Measurements from ENCODE around the gene SHQ1.

The SHQ1 gene

DNA sequence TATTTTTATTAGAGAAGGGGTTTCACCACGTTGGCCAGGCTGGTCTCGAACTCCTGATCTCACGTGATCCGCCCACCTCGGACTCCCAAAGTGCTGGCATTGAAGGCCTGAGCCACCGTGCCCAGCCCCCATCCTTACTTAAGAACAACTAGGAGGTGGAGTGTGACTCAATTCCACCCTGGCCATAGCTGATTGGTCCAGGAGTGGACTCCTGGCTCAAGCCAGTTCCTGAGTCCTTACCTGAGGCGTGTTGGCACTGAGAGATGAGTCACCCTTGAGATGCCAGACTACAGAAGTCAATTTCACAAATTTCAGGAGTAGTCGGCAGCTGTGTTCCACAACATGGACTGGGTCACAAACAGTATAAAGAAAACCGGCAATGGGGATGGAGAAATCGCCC lies 124.2 kb downstream of the SHQ1 start:
- H3F3A ChIP-seq (ENCODE audit: low read depth), result no peaks in the 10 kb centered on the region
- H3K36me3 ChIP-seq (ENCODE audit: insufficient read depth, low read length), result no peaks in the 10 kb centered on the region
- no peaks in the 10 kb centered on the region for H3K9me3 ChIP-seq (ENCODE audit: insufficient read depth, low read depth, low read length)
- no peak overlapping the region for H2AFZ ChIP-seq (ENCODE audit: low read length)
- no peaks in the 10 kb centered on the region for H3K27me3 ChIP-seq (ENCODE audit: insufficient read depth, low read length, poor library complexity, severe bottlenecking)
- no peaks in the 10 kb centered on the region for H3K4me1 ChIP-seq (ENCODE audit: insufficient read depth, low read length, poor library complexity, severe bottlenecking)
- no peak overlapping the region for H3K9ac ChIP-seq (ENCODE audit: low read depth, low read length, poor library complexity, severe bottlenecking)
- no peaks in the 10 kb centered on the region for H3K9me2 ChIP-seq (replicated peaks; ENCODE audit: low read depth, low read length)
- H3K4me2 ChIP-seq (ENCODE audit: low read depth, low read length, poor library complexity, severe bottlenecking), result no peak overlapping the region
- H4K20me1 ChIP-seq (ENCODE audit: insufficient read depth, low read length, poor library complexity, severe bottlenecking), result no peaks in the 10 kb centered on the region
- no peaks in the 10 kb centered on the region for H3K79me2 ChIP-seq (ENCODE audit: insufficient read depth, low read length)
- H3K4me3 ChIP-seq (ENCODE audit: low read length, poor library complexity, severe bottlenecking), result no peak overlapping the region
- TF ChIP-seq EZH2phosphoT487 (IDR thresholded peaks at IDR 0.05; ENCODE audit: borderline replicate concordance), result no peak
- TF ChIP-seq CTCF (conservative IDR thresholded peaks at IDR 0.05; ENCODE audit: low read length), result no peak

DNA sequence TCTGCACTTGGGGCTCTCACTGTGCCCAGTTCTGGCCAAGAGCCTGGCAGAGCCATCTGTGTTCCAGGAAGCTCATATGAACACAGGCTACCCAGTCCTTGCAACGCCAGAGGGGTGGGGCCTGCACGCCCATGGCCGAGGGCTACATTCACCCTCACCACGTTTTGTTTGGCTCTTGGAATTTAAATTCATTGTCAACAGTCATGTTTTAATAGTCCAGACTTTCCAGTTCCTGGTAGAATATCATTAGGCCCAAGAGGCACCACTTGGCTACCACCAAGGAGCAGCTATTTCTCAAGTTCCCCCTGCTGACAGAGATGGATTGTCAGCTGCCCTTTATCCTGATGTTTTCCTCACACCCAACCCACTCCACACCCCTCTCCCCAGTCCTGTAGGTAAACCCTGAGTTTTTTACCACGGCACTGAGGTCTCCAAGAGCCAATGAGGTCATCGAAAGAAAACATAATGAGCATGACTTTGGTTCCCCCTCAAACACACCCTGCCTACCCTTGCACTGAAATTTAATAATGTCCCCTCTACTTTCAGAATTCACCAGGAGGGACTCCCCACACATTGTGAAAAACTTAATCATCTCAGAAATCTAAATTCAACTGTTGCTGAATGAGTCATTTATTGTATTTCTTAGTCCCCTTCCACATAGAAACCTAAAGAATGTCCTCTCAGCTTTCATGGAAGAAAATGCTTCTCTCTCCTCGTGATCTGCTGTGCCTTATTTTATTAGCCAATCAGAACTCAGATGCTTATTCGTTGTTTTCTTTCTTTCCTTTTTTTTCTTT lies 125.1 kb downstream of the SHQ1 start:
- no peaks in the 10 kb centered on the region for H4K20me1 ChIP-seq (ENCODE audit: insufficient read depth, low read length, poor library complexity, severe bottlenecking)
- H3K27me3 ChIP-seq (ENCODE audit: insufficient read depth, low read length, poor library complexity, severe bottlenecking), result no peaks in the 10 kb centered on the region
- no peaks in the 10 kb centered on the region for H3K79me2 ChIP-seq (ENCODE audit: insufficient read depth, low read length)
- H3K36me3 ChIP-seq (ENCODE audit: insufficient read depth, low read length), result no peaks in the 10 kb centered on the region
- H3K9me3 ChIP-seq (ENCODE audit: insufficient read depth, low read depth, low read length), result no peaks in the 10 kb centered on the region
- no peak overlapping the region for H3K9ac ChIP-seq (ENCODE audit: low read depth, low read length, poor library complexity, severe bottlenecking)
- H3K4me3 ChIP-seq (ENCODE audit: low read length, poor library complexity, severe bottlenecking), result no peak overlapping the region
- no peak overlapping the region for H2AFZ ChIP-seq (ENCODE audit: low read length)
- no peaks in the 10 kb centered on the region for H3K4me1 ChIP-seq (ENCODE audit: insufficient read depth, low read length, poor library complexity, severe bottlenecking)
- no peak for TF ChIP-seq EZH2phosphoT487 (IDR thresholded peaks at IDR 0.05; ENCODE audit: borderline replicate concordance)
- no peak for TF ChIP-seq CTCF (conservative IDR thresholded peaks at IDR 0.05; ENCODE audit: low read length)
- no peak overlapping the region for H3K4me2 ChIP-seq (ENCODE audit: low read depth, low read length, poor library complexity, severe bottlenecking)
- no peaks in the 10 kb centered on the region for H3K9me2 ChIP-seq (replicated peaks; ENCODE audit: low read depth, low read length)
- H3F3A ChIP-seq (ENCODE audit: low read depth), result no peaks in the 10 kb centered on the region

- Histone ChIP-seq H3K4me2 (ENCODE audit: low read depth, low read length, poor library complexity, severe bottlenecking) (no peak overlapping the region), H3K27me3 (ENCODE audit: insufficient read depth, low read length, poor library complexity, severe bottlenecking) (no peaks in the 10 kb centered on the region), H4K20me1 (ENCODE audit: insufficient read depth, low read length, poor library complexity, severe bottlenecking) (no peaks in the 10 kb centered on the region), H3F3A (ENCODE audit: low read depth) (no peaks in the 10 kb centered on the region), H2AFZ (ENCODE audit: low read length) (no peak overlapping the region), H3K36me3 (ENCODE audit: insufficient read depth, low read length) (no peaks in the 10 kb centered on the region), H3K9me2 (replicated peaks; ENCODE audit: low read depth, low read length) (no peaks in the 10 kb centered on the region), H3K9me3 (ENCODE audit: insufficient read depth, low read depth, low read length) (no peaks in the 10 kb centered on the region), H3K9ac (ENCODE audit: low read depth, low read length, poor library complexity, severe bottlenecking) (no peak overlapping the region), H3K79me2 (ENCODE audit: insufficient read depth, low read length) (no peaks in the 10 kb centered on the region), H3K4me3 (ENCODE audit: low read length, poor library complexity, severe bottlenecking) (no peak overlapping the region), H3K4me1 (ENCODE audit: insufficient read depth, low read length, poor library complexity, severe bottlenecking) (no peaks in the 10 kb centered on the region)
- no peak for TF ChIP-seq CTCF (conservative IDR thresholded peaks at IDR 0.05; ENCODE audit: low read length)
- no peak for TF ChIP-seq EZH2phosphoT487 (IDR thresholded peaks at IDR 0.05; ENCODE audit: borderline replicate concordance)
These were observed 126.4 kb downstream of the SHQ1 start for GRCh38 chr3:72721683-72722381.

Measured in Loucy (cell line).